Bronchial epithelial cell (primary cell): ENCODE data around the gene SPTBN4. TPM values are rescaled to one million over a fixed set of nuclear protein-coding genes. Genes with fewer than 3 reads are reported as not detected.
A peak's percentile ranks its signal among the peaks of the same experiment; 100 is the strongest.
"Not testable (repeated sequence)": the region's sequence is repeated elsewhere in the genome, so short reads cannot be mapped to it uniquely, and the experiment has no call there.

Experiments used
- DNase-seq: peaks from one replicate; pipeline ENCODE4 v3.0.0-alpha.2; 2010; ENCODE audit warnings: low read depth
- FAIRE-seq: peaks from 2 replicates; lab custom pipeline; 2011; peaks lifted over from hg19 to GRCh38; lab: Jason Lieb, UNC
- H3K27me3 ChIP-seq: 2 replicates; pipeline ENCODE4 v1.5.1; 2011; ENCODE audit warnings: low read length; ENCODE audit not compliant: control insufficient read depth, insufficient read depth
- H3K36me3 ChIP-seq: 2 replicates; pipeline ENCODE4 v1.5.1; 2011; ENCODE audit warnings: low read length; ENCODE audit not compliant: control insufficient read depth, insufficient read depth
- H3K4me3 ChIP-seq: 2 replicates; pipeline ENCODE4 v1.5.1; 2011; ENCODE audit warnings: mild to moderate bottlenecking, low read depth, low read length, control low read depth
- total RNA-seq: library from RNA; depleted of rRNA; stranded (reverse); fragments of >200 nt; gene quantifications from 2 replicates; pipeline ENCODE4 v1.2.1, GENCODE V29; 2014
- TF ChIP-seq, protein P1 (sequence below): IDR thresholded peaks from 2 replicates; pipeline ENCODE4 v1.5.1; 2011; ENCODE audit warnings: mild to moderate bottlenecking, moderate library complexity, low read length, control low read depth, inconsistent platforms; ENCODE audit not compliant: insufficient read depth, severe bottlenecking

The SPTBN4 gene
- total RNA-seq, 1 donor from 2014 or later: 0.53 TPM

DNA sequence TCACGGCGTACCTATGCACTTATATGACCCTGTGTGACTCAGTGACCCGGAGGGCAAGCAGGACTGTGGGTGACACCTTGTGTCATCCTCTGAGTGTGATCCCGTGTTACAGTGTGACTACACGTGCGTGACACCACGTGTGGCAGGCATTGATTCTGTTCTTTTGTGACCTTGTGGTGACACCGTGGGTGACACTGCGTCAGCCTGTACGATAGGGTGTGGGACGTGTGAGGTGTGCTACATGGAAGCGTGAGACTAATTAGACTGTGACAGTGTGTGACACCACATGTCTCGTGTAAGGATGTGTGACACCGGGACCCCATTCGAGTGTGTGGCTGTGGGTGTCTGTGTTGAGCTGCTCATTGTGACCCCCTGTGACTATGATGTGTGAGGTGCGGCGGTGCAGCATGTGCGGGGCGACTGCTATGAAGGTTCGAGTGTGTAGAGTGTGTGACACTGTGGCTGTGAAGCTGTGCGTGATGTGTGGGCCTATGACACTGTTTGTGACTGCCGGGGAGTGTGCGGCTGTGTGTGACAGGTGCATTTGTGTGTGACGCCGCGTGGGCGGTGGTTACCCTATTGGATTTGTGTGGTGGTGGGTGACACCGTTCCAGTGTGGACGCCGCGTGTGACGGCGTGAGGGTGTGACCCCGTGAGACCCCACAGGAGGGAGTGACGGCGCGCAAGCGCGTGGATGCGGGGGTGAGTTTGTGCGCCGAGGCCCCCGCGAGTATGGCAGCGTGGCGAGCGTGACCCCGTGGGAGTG lies 399 bp upstream of the SPTBN4 start:
- Histone ChIP-seq H3K36me3 (peaks cover 4% of the 10 kb centered on the region), H3K4me3 (peak overlapping the region; percentile 37), H3K27me3 (peaks cover 2% of the 10 kb centered on the region)
- TF ChIP-seq, protein P1, sequence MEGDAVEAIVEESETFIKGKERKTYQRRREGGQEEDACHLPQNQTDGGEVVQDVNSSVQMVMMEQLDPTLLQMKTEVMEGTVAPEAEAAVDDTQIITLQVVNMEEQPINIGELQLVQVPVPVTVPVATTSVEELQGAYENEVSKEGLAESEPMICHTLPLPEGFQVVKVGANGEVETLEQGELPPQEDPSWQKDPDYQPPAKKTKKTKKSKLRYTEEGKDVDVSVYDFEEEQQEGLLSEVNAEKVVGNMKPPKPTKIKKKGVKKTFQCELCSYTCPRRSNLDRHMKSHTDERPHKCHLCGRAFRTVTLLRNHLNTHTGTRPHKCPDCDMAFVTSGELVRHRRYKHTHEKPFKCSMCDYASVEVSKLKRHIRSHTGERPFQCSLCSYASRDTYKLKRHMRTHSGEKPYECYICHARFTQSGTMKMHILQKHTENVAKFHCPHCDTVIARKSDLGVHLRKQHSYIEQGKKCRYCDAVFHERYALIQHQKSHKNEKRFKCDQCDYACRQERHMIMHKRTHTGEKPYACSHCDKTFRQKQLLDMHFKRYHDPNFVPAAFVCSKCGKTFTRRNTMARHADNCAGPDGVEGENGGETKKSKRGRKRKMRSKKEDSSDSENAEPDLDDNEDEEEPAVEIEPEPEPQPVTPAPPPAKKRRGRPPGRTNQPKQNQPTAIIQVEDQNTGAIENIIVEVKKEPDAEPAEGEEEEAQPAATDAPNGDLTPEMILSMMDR: no peak
- FAIRE-seq (peak; percentile 13), DNase-seq (no peak)

GRCh38 chr19:40469011-40469410 lies 2.2 kb downstream of the SPTBN4 start:
- Histone ChIP-seq H3K27me3 (peaks cover 2% of the 10 kb centered on the region), H3K36me3 (no peaks in the 10 kb centered on the region), H3K4me3 (no peak overlapping the region)
- DNase-seq (no peak), FAIRE-seq (no peak)
- TF ChIP-seq, protein P1: no peak

- DNase-seq: no peak
- Histone ChIP-seq H3K27me3 (peaks cover 2% of the 10 kb centered on the region), H3K36me3 (no peaks in the 10 kb centered on the region), H3K4me3 (no peak overlapping the region)
- no peak for FAIRE-seq
- TF ChIP-seq, protein P1: no peak
Observed at GRCh38 chr19:40471111-40471510, 4.3 kb downstream of the SPTBN4 start.

GRCh38 chr19:40472516-40472915 lies 5.7 kb downstream of the SPTBN4 start:
- FAIRE-seq (no peak), DNase-seq (no peak)
- Histone ChIP-seq H3K27me3 (no peaks in the 10 kb centered on the region), H3K4me3 (no peak overlapping the region), H3K36me3 (no peaks in the 10 kb centered on the region)
- TF ChIP-seq, protein P1: no peak

GRCh38 chr19:40474737-40475136 lies 7.9 kb downstream of the SPTBN4 start:
- Histone ChIP-seq H3K4me3 (no peak overlapping the region), H3K36me3 (no peaks in the 10 kb centered on the region), H3K27me3 (no peaks in the 10 kb centered on the region)
- TF ChIP-seq, protein P1: no peak
- DNase-seq (no peak), FAIRE-seq (no peak)

DNA sequence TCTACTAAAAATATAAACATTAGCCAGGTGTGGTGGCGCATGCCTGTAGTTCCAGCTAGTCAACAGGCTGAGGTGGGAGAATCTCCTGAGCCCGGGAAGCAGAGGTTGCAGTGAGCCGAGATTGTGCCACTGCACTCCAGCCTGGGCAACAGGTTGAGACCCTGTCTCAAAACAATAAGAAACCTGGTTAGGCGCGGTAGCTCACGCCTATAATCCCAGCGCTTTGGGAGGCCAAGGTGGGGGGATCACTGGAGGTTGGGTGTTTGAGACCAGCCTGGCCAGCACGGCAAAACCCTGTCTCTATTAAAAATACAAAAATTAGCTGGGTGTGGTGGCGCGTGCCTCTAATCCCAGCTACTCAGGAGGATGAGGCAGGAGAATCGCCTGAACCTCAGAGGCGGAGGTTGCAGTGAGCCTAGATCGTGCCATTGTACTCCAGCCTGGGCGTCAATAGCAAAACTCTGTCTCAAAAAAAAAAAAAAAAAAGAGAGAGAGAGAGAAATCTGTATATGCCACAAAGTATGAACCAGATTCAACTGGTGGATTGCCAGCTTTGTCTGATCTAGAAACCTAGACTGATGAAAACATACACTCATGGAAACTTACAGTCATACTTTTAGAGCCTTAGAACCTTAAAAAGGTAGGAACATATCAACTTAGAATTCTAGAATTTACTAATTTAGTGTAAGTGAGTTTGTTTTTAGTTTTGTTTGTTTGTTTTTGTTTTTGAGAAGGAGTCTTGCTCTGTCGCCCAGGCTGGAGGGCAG lies 9.3 kb downstream of the SPTBN4 start:
- DNase-seq, FAIRE-seq, H3K36me3 ChIP-seq, H3K4me3 ChIP-seq, H3K27me3 ChIP-seq: not testable (repeated sequence)
